Measurements from ENCODE around the gene CCBE1. TPM values are rescaled to one million over a fixed set of nuclear protein-coding genes. Genes with fewer than 3 reads are reported as not detected.

Gene CCBE1
- total and polyA plus RNA-seq, 12 donors = 0.24 to 10.3 (median 1.3) TPM

DNA sequence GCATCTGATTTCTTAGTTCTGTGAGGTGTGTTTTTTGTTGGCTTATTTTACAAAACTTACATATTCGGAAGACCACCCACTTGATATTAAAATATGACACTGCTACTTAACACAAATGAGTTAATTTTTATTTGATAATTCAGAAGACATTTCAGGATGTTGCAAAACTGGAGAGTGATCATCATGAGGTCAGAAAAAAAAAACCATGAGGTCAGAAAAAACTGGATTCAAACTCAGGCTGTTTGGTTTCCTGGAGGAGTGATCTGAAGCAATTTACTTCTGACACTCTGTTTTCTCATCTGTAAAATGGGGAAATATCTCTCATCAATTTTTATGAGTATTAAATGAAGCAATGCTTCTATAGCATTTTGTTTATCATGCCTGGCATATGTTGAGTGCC, 1.8 kb upstream of the CCBE1 start:
- Histone ChIP-seq H3K27ac (no peak overlapping the region), H3K27me3 (peaks cover 8 to 65% (median 45%) of the 10 kb centered on the region in 7 donors), H3K4me3 (no peak overlapping the region), H3K4me1 (peaks cover 4 to 25% (median 12%) of the 10 kb centered on the region in 9 donors), H3K9me3 (no peaks in the 10 kb centered on the region), H3K36me3 (no peaks in the 10 kb centered on the region)
- intact Hi-C loops (cut with DNase I) = loop anchor here in 3 of 10 donors (5.0 to 10.0 kb wide), 5 partner anchors 48 to 244 kb away; no protein-coding TSS in a partner anchor
- DNase-seq = no peak
- TF ChIP-seq, protein P1, sequence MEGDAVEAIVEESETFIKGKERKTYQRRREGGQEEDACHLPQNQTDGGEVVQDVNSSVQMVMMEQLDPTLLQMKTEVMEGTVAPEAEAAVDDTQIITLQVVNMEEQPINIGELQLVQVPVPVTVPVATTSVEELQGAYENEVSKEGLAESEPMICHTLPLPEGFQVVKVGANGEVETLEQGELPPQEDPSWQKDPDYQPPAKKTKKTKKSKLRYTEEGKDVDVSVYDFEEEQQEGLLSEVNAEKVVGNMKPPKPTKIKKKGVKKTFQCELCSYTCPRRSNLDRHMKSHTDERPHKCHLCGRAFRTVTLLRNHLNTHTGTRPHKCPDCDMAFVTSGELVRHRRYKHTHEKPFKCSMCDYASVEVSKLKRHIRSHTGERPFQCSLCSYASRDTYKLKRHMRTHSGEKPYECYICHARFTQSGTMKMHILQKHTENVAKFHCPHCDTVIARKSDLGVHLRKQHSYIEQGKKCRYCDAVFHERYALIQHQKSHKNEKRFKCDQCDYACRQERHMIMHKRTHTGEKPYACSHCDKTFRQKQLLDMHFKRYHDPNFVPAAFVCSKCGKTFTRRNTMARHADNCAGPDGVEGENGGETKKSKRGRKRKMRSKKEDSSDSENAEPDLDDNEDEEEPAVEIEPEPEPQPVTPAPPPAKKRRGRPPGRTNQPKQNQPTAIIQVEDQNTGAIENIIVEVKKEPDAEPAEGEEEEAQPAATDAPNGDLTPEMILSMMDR (IDR thresholded peaks at IDR 0.05) = no peak
- ATAC-seq = no peak
- 97 to 100% methylated on average over 1 of the region's 1 CpG for WGBS, 2 donors

DNA sequence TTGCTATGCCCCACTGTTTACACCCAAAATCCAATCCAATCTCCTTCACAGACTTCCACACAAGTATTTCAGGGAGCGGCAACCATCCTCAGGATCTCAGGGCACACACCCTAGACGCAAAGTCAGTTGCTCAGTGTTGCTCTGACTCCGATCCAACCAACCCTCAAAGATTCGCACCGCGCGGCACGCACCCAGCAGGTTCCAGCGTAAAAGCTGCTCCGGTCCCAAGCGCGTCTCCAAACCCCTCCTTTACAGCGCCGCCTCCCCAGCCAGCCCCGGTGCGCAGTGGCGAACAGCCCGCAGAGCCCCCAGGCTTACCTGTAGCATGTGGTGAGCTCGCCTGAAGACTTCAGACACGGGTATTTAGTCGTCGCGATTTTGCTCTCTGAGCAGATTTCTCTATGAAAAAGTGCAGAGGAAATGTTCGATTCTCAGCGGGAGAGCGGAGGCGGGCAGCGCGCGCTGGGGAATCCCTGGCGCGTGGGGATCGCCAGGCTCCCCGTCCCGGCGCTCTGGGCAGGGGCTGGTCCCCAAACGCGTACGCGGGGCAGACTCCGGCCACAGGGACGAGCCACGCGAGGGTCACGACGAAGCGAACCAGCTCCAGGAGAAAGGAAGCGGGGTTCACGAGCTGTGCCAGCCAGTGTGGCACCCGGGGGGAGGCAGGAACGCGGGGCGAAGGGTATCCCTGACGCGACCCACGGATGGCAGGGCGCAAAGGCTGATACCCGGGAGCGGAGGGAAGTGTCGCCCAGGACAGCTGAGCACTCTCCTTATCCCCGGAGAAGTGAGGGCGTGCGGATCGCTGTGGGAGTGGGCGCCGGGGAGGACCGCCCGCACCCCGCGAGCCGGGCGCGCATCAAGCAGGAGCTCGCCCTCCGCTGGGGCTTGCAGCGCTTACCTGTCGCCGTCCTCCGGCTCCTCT, 650 bp downstream of the CCBE1 start:
- TF ChIP-seq, protein P1 (IDR thresholded peaks at IDR 0.05) = no peak
- peak overlapping the region; percentile 9 to 69 (median 49) for H3K4me3 ChIP-seq
- ATAC-seq = peak; percentile 23 to 60 (median 39)
- H3K4me1 ChIP-seq = peaks cover 4 to 25% (median 12%) of the 10 kb centered on the region in 9 donors
- H3K36me3 ChIP-seq = no peaks in the 10 kb centered on the region
- peak overlapping the region in 2 of 10 donors; percentile 12 to 41 for H3K27ac ChIP-seq
- no peaks in the 10 kb centered on the region for H3K9me3 ChIP-seq
- peaks cover 8 to 66% (median 45%) of the 10 kb centered on the region in 7 donors for H3K27me3 ChIP-seq
- DNase-seq = peak in 1 of 2 donors; percentile 31
- WGBS, 2 donors = 1 to 2% methylated on average over 76 to 79 of the region's 79 CpGs
- intact Hi-C loops (cut with DNase I) = loop anchor here in 3 of 10 donors (5.0 to 10.0 kb wide), 5 partner anchors 51 to 242 kb away; no protein-coding TSS in a partner anchor

DNA sequence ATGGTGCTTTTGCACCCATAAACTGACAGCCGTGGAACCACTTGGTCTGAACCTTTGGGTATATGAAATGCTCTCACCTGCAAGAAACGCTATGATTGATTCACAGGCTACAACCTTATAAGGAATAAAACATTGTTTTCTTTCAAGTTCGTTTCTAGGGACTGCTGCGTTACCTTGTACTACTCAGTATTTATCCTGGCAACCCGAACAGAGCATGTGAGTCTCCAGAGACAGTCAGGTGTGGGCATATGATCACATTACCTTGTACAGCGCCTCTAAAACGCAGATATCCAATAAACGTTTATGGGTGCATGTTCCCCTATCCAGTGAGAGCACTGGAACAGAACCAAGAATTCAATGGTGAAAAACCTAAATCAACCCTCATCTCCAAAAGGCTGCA, 1.7 kb downstream of the CCBE1 start:
- Histone ChIP-seq H3K27me3 (peaks cover 8 to 67% (median 45%) of the 10 kb centered on the region in 7 donors), H3K27ac (no peak overlapping the region), H3K4me3 (peak overlapping the region in 1 of 10 donors; percentile 69), H3K4me1 (peaks cover 4 to 25% (median 12%) of the 10 kb centered on the region in 9 donors), H3K9me3 (no peaks in the 10 kb centered on the region), H3K36me3 (no peaks in the 10 kb centered on the region)
- ATAC-seq (no peak), DNase-seq (no peak)
- TF ChIP-seq, protein P1 (IDR thresholded peaks at IDR 0.05) = no peak
- intact Hi-C loops (cut with DNase I) = loop anchor here in 3 of 10 donors (5.0 to 10.0 kb wide), 5 partner anchors 52 to 241 kb away; no protein-coding TSS in a partner anchor
- WGBS, 2 donors = 69 to 81% methylated on average over 8 of the region's 8 CpGs

DNA sequence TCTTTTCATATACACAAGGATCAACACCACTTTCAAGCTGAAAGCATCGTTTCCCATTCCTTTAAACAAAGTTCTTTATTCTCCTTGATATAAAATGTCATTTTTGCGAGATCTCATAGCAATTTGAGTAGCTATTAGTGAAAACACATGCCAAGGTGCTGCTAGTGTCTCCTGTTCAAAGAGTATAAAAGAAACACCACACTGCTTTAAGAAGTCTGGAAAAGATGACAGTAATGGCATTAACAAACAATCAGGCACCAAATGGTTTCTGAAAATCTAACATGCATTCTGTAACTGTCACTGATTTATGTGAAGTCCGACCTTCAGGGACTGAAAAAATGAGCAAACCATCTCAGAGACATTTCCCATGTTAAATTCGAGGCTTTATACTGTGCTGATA, 2.4 kb downstream of the CCBE1 start:
- Histone ChIP-seq H3K27ac (no peak overlapping the region), H3K36me3 (no peaks in the 10 kb centered on the region), H3K27me3 (peaks cover 8 to 65% (median 48%) of the 10 kb centered on the region in 7 donors), H3K4me3 (no peak overlapping the region), H3K9me3 (no peaks in the 10 kb centered on the region), H3K4me1 (peaks cover 4 to 25% (median 12%) of the 10 kb centered on the region in 9 donors)
- intact Hi-C loops (cut with DNase I) = loop anchor here in 3 of 10 donors (5.0 to 10.0 kb wide), 5 partner anchors 52 to 240 kb away; no protein-coding TSS in a partner anchor
- 66 to 70% methylated on average over 4 of the region's 4 CpGs for WGBS, 2 donors
- DNase-seq (no peak), ATAC-seq (no peak)
- TF ChIP-seq, protein P1 (IDR thresholded peaks at IDR 0.05) = no peak
